ENCODE measurements around the gene CHD1.

DNA sequence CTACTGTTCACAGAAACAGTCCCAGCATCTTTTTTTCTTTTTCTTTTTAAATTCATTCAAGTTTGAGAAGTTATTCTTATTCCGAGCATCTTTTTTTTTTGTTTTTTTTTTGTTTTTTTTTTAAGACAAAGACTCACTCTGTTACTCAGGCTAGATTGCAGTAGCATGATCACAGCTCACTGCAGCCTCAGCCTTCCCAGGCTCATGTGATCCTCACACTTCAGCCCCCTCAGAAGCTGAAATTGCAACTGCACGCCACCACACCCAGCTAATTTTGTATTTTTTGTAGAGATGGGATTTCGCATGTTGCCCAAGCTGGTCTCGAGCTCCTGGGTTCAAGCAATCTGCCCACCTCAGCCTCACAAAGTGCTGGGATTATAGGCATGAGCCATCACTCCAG lies 36.4 kb upstream of the CHD1 start:
- TF ChIP-seq CTCF (IDR thresholded peaks at IDR 0.05; ENCODE audit: low read depth, low read length, poor library complexity, severe bottlenecking) (no peak), EZH2phosphoT487 (IDR thresholded peaks at IDR 0.05; ENCODE audit: borderline replicate concordance, low read length) (no peak)
